NCI-H146 (cell line): Measurements from ENCODE around the gene PTPRCAP.

ENCODE experiments used
- DNase-seq: peaks from one replicate; lab custom pipeline; 2025; lab: John Stamatoyannopoulos, UW

The PTPRCAP gene

DNA sequence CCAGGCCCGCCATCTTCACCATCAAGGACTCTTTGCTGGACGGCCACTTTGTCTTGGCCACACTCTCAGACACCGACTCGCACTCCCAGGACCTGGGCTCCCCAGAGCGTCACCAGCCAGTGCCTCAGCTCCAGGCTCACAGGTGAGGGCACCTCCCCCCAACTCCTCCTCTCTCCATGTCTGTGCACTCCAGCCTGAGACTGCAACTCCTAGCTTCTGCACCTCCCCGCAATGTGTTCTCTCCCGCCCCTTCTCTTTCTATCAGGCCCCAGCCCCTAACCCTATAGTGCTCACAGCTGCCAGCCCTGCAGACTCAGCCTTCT is 41.3 kb downstream of the PTPRCAP start:
- no peak for DNase-seq

GRCh38 chr11:67395555-67396258 is 41.8 kb downstream of the PTPRCAP start:
- no peak for DNase-seq

- no peak for DNase-seq
These were observed 43.5 kb downstream of the PTPRCAP start for GRCh38 chr11:67393990-67394389.

- DNase-seq, result no peak
These were observed 44.0 kb downstream of the PTPRCAP start for GRCh38 chr11:67393437-67393836.

GRCh38 chr11:67392183-67392715 is 45.2 kb downstream of the PTPRCAP start:
- peak; percentile 51 for DNase-seq

DNA sequence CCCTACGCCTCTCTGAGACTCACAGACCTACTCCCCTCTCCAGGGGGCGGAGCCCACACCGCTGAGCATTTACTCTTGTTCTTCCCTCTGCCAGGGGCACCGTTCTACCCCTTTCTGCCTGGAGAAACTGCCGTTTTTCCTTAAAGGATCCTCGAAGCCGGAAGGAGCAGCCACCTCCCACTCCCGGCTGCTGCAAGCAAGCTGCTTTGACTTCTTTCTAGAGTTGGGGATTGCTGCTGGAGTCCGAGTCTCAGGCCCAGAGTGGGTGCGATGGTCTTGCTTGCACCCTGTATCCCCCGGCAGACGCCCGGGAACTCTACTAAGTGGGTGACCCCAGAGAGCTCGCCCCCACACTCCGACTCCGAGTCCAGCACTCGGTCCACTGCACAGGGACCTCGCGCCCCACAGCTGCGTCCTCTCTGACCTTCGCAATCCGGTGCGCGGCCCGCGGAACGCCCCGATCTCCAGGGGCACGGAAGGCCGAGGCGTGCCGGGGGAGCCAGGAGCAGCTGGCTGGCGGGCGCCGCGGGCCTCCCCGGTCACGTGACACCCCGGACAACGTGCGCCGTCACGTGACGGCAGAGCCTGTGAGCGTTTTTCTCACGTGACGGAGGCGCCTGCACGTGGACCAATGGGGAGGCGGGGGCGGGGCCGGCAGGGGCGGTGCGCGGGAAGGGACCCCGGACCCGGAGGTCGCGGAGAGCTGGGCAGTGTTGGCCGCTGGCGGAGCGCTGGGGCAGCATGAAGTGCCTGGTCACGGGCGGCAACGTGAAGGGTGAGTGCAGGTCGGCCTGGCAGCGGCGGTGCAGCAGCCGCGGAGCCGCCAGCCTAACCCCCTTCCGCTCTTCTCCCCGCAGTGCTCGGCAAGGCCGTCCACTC is 45.9 kb downstream of the PTPRCAP start, which contains the start of gene RAD9A:
Gene RAD9A (plus strand): TSS at position 683 of the 879 bp plus-strand sequence. CDS start 59 bp downstream, at position 742.
- peak; percentile 98 for DNase-seq

- no peak for DNase-seq
These were observed 46.6 kb downstream of the PTPRCAP start for GRCh38 chr11:67390947-67391303.

- DNase-seq, result peak; percentile 62
These were observed 48.0 kb downstream of the PTPRCAP start for GRCh38 chr11:67389477-67389876.

GRCh38 chr11:67387518-67387917 is 50.0 kb downstream of the PTPRCAP start:
- DNase-seq, result no peak

DNA sequence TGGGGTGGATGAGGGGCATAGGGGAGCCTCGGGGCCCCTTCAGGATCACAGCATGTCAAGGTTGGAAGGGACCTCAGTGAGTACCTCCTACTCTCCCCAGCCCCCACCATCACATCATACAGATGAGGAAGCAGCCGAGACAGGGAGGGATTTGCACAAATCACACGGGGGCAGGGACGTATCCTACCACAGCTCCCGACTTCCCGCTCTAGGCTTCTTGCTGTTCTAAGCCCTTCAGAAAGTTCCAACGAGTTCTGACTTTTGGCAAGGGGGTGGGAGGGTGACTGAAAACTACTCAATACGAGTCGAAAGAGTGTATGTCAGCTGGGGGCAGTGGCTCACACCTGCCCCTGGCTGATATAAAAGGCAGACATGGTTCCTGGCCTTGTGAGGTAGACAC is 50.4 kb downstream of the PTPRCAP start:
- DNase-seq, result no peak
